Fibroblast of skin of right biceps (primary cell): ENCODE data around the gene ARHGAP4.
A peak's percentile ranks its signal among the peaks of the same experiment; 100 is the strongest.

Experiments used
- DNase-seq: peaks from one replicate; pipeline ENCODE4 v3.0.0-alpha.2; 2013

ARHGAP4 gene

DNA sequence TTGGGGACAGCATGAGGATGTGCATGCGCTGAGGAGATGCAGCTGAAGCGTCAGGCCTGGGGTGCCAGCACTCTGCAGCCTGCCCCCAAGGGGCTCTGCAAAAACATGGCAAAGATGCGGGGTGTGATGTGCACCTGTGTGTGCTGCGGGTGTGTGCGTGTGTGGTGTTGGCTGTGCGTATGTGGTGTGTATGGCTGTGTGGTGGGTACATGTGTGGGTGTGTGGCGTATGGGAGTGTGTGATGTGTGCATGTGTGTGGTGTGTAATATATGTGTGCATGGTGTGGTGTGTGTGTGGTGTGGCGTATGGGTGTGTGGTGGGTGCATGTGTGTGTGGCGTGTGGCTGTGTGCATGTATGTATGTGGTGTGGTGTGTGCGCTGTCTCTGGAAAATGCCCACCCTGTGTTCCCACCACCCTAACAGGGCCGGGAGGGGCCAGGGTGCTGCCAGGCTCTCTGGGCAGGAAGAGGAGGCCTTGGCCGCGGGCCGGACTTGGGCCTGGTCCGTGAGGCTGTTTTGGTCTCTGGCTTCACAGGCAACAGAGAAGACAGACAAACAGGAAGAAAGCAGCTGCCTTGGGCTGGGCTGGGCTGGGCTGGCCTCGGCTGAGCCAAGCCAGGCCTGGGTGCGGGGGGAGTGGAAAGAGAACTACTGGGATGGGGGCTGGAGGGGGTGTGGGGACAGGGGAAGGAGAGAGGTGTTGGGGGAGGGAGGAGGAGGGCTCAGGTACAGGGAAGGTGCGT, 22.7 kb downstream of the ARHGAP4 start:
- no peak for DNase-seq

GRCh38 chrX:153902385-153902784, 23.7 kb downstream of the ARHGAP4 start:
- DNase-seq, result no peak

DNA sequence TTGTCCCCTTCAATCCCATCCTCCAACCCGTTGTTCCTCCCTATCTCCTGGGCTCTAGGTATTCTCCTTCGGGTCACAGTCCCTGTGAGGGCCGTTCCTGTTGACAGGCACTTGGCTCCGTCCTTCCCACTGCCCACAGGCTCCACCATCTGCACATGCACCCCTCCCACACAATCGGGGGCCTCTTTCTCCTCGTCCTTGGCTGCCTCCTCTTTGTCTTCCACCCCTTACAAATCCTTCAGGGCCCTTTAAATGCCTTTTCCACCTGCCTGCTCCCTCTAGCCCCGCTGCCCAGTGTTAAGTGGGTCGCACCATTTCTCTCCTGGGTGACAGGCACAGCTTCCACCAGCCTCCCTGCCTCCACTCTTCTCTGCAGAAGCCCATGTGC, 24.3 kb downstream of the ARHGAP4 start:
- DNase-seq, result no peak

DNA sequence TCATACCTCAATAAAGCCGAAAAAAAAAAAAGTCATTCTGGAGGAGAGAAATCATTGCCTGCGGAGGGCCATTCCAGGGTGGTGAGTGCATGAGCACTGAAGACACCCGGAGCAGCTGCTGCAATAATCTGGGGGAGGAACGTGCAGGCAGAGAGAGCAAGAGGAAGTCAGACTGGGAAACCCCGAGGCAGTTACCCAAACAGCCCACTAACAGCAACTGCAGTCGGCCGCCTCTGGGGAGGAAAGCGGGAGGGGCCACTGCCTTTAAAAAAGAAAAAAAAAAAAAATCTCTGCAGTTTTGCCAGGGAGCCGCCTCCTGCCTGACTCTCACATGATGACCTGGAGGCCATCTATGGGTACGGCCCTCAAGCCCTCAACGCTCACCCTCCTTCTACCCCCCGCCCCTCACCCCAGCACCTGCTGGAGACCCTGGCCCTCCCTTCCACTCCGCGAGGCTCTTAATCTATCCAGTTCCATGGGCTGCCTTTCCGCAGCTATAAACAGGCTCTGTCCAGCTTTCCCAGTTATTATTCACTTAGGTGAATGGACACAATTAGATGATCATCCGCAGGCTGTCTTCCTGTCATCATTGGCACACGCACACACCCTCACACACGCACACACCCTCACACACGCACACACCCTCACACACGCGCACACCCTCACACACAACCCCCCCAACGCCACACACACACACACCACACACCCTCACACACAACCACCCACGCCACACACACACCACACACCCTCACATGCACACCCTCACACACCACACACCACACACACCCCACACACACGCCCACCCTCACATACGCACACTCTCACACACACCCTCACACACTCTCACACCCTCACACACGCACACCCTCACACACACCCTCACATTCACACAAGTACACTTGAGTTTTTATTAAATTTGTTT, 25.0 kb downstream of the ARHGAP4 start:
- DNase-seq, result peak; percentile 85

GRCh38 chrX:153897899-153898298, 28.2 kb downstream of the ARHGAP4 start:
- DNase-seq, result no peak

DNA sequence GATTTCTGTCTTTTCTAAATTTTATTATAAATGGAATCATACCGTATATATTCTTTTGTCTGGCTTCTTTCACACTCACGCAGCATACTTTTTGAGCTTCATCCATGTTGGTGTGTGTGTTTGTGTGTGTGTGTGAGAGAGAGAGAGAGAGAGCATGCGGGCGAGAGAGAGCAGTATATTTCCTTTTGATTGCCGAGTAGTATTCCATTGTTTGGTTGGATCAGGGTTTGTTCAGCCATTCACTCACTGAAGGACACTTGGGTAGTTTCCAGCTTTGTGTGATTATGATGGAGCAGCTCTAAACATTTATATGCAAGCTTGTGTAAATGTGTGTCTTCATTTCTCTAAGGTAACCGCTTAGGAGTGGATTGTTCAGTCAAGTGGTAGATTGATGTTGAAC, 36.9 kb downstream of the ARHGAP4 start:
- no peak for DNase-seq

- DNase-seq, result no peak
These were observed 37.7 kb downstream of the ARHGAP4 start for GRCh38 chrX:153888344-153888743.

GRCh38 chrX:153887385-153887784, 38.7 kb downstream of the ARHGAP4 start:
- DNase-seq, result no peak

- no peak for DNase-seq
These were observed 39.1 kb downstream of the ARHGAP4 start for GRCh38 chrX:153886915-153887314.

GRCh38 chrX:153885968-153886903, 39.8 kb downstream of the ARHGAP4 start, which contains the start of gene L1CAM:
TSS of gene L1CAM (minus strand) at chrX:153886173. CDS start at chrX:153875836, 10,337 bp downstream.
- DNase-seq, result no peak

GRCh38 chrX:153885208-153885787, 40.8 kb downstream of the ARHGAP4 start:
- DNase-seq, result no peak

DNA sequence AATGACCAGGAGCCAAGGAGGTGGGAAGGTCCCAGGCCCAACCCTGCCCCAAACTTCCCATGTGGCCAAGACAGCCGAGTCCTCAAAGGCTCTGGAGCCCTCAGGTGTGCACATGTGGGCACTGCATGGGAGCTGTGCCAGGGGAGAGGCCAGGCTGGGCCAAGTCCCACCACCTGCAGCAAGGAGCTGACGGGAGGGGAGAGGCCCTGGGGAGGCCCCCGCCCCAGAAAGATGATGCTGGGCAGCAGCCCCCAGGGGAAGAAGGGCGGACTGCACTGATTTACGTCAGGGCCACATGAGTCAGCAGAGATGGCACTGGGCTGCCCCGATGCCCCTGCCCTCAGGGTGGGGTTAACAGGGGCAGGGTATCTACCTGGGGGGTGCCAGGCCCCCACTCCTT, 41.5 kb downstream of the ARHGAP4 start:
- DNase-seq, result no peak

GRCh38 chrX:153884136-153884535, 41.9 kb downstream of the ARHGAP4 start:
- DNase-seq, result no peak

DNA sequence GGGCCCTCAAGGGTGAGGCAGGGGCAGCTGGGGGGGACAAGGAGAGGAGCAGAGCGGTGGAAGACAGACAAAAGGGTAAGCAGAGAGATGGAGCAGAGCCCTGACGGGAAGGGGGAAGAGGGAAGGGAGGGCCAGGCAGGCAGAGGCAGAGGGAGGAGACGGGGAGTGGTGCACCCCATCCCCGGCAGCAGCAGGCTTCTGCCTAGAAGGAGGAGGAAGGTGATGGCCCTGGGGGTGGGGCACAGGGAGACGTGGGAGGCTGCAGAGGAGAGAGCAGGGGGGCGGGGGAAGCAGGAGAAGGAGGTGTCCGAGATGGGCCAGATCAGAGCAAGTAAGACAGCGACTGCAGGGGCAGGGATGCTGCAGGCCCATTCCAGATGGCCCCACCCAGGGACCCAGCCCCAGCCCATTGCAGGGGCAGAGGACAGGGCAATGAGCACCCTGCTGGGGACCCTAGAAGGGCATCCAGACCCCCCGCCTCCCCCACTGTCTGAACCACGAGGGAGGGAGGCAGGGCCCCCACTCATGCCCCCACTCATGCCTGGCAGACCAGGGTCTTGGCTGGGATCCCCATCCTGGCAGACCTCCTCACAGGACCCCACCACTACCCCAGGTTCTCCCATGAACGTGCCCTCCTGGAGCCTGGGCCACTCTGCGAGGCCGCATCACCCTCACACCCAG, 42.8 kb downstream of the ARHGAP4 start:
- no peak for DNase-seq

DNA sequence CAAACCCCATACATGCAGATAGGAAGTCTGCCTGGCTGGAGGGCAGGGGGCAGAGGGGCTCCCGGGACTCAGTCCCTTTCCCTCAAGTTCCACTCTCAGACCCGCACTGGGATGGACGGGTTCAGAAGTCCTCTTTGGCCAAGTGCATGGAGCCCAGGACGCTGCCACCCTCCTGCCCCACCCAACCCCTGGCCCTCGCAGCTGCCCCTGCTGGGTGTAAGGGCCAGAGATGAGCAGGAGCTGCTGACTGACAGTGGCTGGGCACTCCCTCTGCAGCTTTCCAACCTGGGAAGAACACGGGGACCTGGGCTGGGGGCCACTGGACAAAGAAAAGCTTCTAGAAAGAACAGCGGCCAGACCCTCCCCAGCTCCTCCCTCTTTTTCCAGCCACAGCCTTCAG, 43.5 kb downstream of the ARHGAP4 start:
- no peak for DNase-seq

DNA sequence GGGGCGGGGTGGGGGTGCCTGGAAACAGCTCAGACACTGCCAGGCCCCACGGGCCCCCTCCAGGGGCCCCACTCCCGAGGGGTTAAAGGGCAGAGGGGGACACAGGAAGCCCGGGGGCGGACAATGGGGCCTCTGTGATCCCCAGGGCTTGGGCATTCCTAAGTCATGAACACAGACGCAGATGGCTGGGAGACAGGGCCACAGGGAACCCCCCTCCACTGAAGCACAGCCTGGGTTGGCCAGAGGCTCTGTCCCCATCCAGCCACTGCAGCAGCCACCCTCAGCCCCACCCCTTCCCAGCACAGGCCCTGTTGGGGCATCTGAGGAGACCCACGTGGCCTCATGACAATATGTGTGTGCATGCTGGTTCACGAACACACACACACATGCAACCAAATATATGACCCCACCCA, 44.0 kb downstream of the ARHGAP4 start:
- DNase-seq, result no peak

DNA sequence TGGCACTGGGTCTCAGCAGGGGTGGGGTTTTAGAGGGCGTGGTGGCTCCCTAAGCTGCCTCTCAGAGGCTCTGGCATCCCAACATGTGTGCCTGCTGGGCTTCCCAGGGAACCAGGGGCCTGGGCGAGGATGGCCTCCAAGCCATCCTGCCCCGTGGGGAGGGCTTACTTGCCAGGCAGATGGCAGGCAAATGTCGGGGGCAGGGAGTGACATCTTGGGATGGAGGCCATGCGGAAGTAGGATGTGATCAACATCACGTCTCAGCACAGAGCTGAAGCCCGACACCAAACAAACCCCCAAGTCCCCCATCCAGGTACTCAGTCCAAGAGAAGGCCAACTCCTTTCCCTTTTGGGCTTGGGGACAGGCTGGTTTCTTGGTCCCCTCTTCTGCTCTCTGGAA, 44.8 kb downstream of the ARHGAP4 start:
- DNase-seq, result no peak

- no peak for DNase-seq
These were observed 45.6 kb downstream of the ARHGAP4 start for GRCh38 chrX:153880440-153880815.

DNA sequence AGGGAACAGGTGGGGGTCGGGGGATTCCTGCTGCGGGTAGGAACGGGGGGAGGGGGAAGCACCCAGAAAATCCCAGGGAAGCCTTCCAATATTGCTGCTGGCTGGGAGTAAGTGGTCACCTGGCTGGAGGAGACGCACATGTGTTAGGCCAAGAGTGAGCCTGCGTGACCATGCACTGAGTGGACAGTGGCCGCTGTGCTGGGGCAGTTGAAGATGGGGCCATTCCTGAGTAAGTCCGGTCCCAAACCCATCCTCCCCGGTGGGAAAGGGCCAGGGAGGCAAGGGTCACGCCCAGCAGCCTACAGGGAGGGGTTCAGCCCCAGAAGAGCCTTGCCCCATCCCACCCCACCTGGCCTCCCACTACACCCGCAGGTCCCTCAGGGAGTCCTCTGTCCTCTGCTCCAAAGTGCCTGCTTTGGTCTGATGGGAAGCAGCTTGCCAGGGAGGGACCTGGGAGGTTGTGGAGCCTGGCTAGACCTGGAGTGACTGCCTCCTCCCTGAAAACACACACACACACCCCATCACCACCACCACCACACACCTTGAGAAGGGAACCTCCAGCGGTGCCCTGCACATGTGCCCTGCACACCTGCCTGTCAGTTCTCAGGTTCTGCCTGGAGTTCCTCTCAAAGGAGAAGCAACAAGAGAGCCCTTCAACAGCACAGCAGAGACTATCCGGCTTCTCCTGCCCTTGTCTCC, 46.2 kb downstream of the ARHGAP4 start:
- DNase-seq, result no peak

DNA sequence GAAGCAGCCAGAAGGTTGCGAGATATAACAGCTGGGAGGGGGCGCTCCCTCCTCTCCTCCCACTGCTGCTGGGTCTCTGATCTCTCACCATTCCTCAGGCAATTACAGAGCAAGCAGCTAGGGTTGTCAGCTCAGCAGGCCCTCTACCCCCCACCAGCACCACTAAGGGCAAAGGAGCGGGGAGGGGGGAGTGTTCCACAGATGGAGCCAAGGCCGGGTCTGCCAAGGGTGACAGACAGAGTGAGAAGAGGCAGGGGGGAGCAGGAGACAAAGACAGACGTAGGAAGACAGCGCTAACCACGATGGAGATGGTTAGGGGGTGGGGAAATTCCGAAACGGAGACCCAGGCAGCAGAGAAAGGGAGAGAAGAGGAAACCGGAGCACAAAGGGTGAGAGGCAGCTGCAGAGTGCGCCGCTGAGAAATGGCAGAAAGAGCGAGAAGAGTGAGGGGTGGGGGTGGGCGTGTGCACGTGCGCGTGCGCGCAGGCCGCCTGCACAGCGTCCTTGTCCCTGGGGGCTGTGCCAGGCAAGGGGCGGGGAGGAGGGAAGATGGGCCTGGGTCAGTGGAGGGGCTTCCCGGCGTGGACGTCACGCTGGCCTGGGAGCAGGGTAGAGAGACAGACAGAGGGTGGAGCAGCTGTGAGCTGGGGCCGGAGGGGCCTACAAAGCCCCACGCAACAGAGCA, 47.0 kb downstream of the ARHGAP4 start:
- no peak for DNase-seq

GRCh38 chrX:153878345-153878744, 47.7 kb downstream of the ARHGAP4 start:
- DNase-seq, result no peak
